H9 (cell line): ENCODE results near the gene ADORA3. TPM values are rescaled to one million over a fixed set of nuclear protein-coding genes. Genes with fewer than 3 reads are reported as not detected.

Source experiments
- DNase-seq: peaks from one replicate; pipeline ENCODE4 v3.0.0-alpha.2; 2017
- H2AFZ ChIP-seq: one replicate; pipeline ENCODE4 v1.6.1; 2013; ENCODE audit warnings: mild to moderate bottlenecking, low read length, control low read depth, moderate library complexity
- H2AK5ac ChIP-seq: 2 replicates; pipeline ENCODE4 v1.6.1; 2013; ENCODE audit warnings: low read length, control low read depth, mixed read lengths; ENCODE audit not compliant: insufficient read length
- H2BK120ac ChIP-seq: one replicate; pipeline ENCODE4 v1.6.1; 2013; ENCODE audit warnings: low read depth, mild to moderate bottlenecking, low read length, control low read depth, inconsistent platforms; ENCODE audit not compliant: poor library complexity, severe bottlenecking
- H2BK12ac ChIP-seq: 2 replicates; pipeline ENCODE4 v1.6.1; 2013; ENCODE audit warnings: low read length, control low read depth, mixed read lengths, low read depth; ENCODE audit not compliant: insufficient read length
- H2BK15ac ChIP-seq: 2 replicates; pipeline ENCODE4 v1.6.1; 2013; ENCODE audit warnings: low read depth, low read length, control low read depth
- H2BK20ac ChIP-seq: one replicate; pipeline ENCODE4 v1.6.1; 2013; ENCODE audit warnings: low read depth, mild to moderate bottlenecking, low read length, control low read depth, inconsistent platforms; ENCODE audit not compliant: poor library complexity, severe bottlenecking
- H2BK5ac ChIP-seq: 2 replicates; pipeline ENCODE4 v1.6.1; 2013; ENCODE audit warnings: low read length, control low read depth, mixed read lengths; ENCODE audit not compliant: insufficient read length
- H3K14ac ChIP-seq: 2 replicates; pipeline ENCODE4 v1.6.1; 2013; ENCODE audit warnings: low read length, control low read depth; ENCODE audit not compliant: insufficient read depth
- H3K18ac ChIP-seq: 2 replicates; pipeline ENCODE4 v1.6.1; 2013; ENCODE audit warnings: low read depth, mild to moderate bottlenecking, mixed read lengths, low read length, control low read depth; ENCODE audit not compliant: insufficient read length
- H3K23ac ChIP-seq: 2 replicates; pipeline ENCODE4 v1.6.1; 2013; ENCODE audit warnings: low read length, control low read depth, mixed read lengths, low read depth; ENCODE audit not compliant: insufficient read length
- H3K23me2 ChIP-seq: 2 replicates; pipeline ENCODE4 v1.6.1; 2013; ENCODE audit warnings: low read depth, mild to moderate bottlenecking, mixed read lengths, low read length, control low read depth; ENCODE audit not compliant: insufficient read length, poor library complexity, severe bottlenecking
- H3K27ac ChIP-seq: 2 replicates; pipeline ENCODE4 v1.5.1; 2013; ENCODE audit warnings: low read length, control low read depth, mixed read lengths, low read depth; ENCODE audit not compliant: insufficient read length
- H3K27me3 ChIP-seq: 2 replicates; pipeline ENCODE4 v1.6.1; 2013; ENCODE audit warnings: low read length, control low read depth, inconsistent platforms; ENCODE audit not compliant: insufficient read depth
- H3K4ac ChIP-seq: 2 replicates; pipeline ENCODE4 v1.6.1; 2013; ENCODE audit warnings: low read depth, mild to moderate bottlenecking, control low read depth, inconsistent platforms, low read length, moderate library complexity
- H3K4me1 ChIP-seq: 2 replicates; pipeline ENCODE4 v1.6.1; 2013; ENCODE audit warnings: low read length, control low read depth, inconsistent platforms; ENCODE audit not compliant: insufficient read depth
- H3K4me2 ChIP-seq: 2 replicates; pipeline ENCODE4 v1.6.1; 2013; ENCODE audit warnings: low read length, control low read depth, mixed read lengths; ENCODE audit not compliant: insufficient read length, insufficient read depth
- H3K56ac ChIP-seq: 2 replicates; pipeline ENCODE4 v1.6.1; 2013; ENCODE audit warnings: low read depth, mild to moderate bottlenecking, mixed read lengths, low read length, control low read depth; ENCODE audit not compliant: insufficient read length
- H3K79me1 ChIP-seq: 2 replicates; pipeline ENCODE4 v1.6.1; 2013; ENCODE audit warnings: low read depth, mild to moderate bottlenecking, moderate library complexity, low read length, control low read depth, inconsistent platforms; ENCODE audit not compliant: insufficient read depth, poor library complexity, severe bottlenecking
- H3K79me2 ChIP-seq: 2 replicates; pipeline ENCODE4 v1.6.1; 2013; ENCODE audit warnings: low read length, control low read depth, inconsistent platforms; ENCODE audit not compliant: insufficient read depth
- H3K9ac ChIP-seq: 2 replicates; pipeline ENCODE4 v1.6.1; 2013; ENCODE audit warnings: low read length, control low read depth, mixed read lengths; ENCODE audit not compliant: insufficient read length; ENCODE audit errors: extremely low read depth
- H3K9me3 ChIP-seq: one replicate; pipeline ENCODE4 v1.6.1; 2013; ENCODE audit warnings: low read depth, low read length, inconsistent platforms; ENCODE audit not compliant: control insufficient read depth
- H3T11ph ChIP-seq: one replicate; pipeline ENCODE4 v1.6.1; 2013; ENCODE audit warnings: mild to moderate bottlenecking, low read length, control low read depth, inconsistent platforms
- H4K20me1 ChIP-seq: one replicate; pipeline ENCODE4 v1.6.1; 2013; ENCODE audit not compliant: control insufficient read depth, insufficient read length, insufficient read depth
- H4K5ac ChIP-seq: 2 replicates; pipeline ENCODE4 v1.6.1; 2013; ENCODE audit warnings: low read depth, mild to moderate bottlenecking, mixed read lengths, low read length, control low read depth; ENCODE audit not compliant: insufficient read length
- H4K8ac ChIP-seq: replicated peaks from 2 replicates; pipeline ENCODE4 v1.6.1; 2013; ENCODE audit warnings: low read length, control low read depth, mixed read lengths, low read depth; ENCODE audit not compliant: insufficient read length
- H4K91ac ChIP-seq: 2 replicates; pipeline ENCODE4 v1.6.1; 2013; ENCODE audit warnings: low read depth, mild to moderate bottlenecking, moderate library complexity, mixed read lengths, low read length, control low read depth; ENCODE audit not compliant: insufficient read length
- H3K27ac Mint-ChIP-seq, 3 experiments: 2 replicates in 2 of 3; 3 replicates in 1 of 3; pipeline ENCODE4 v1.8.0; 2020 to 2021; ENCODE audit warnings: mixed read lengths in 3 of 3, mild to moderate bottlenecking in 1 of 3, moderate library complexity in 1 of 3
- H3K27me3 Mint-ChIP-seq: 2 replicates; pipeline ENCODE4 v1.8.0; 2021; ENCODE audit warnings: low read depth, mild to moderate bottlenecking, moderate library complexity, mixed read lengths
- H3K36me3 Mint-ChIP-seq, 3 experiments: 2 replicates in 2 of 3; 3 replicates in 1 of 3; pipeline ENCODE4 v1.8.0; 2020 to 2021; ENCODE audit warnings: low read depth in 3 of 3, mixed read lengths in 3 of 3; ENCODE audit not compliant: insufficient read depth in 1 of 3
- H3K4me1 Mint-ChIP-seq, 2 experiments: 2 replicates each; pipeline ENCODE4 v1.8.0; 2020; ENCODE audit warnings: mixed read lengths in 2 of 2
- H3K4me3 Mint-ChIP-seq, 2 experiments: 2 replicates in 1 of 2; 3 replicates in 1 of 2; pipeline ENCODE4 v1.8.0; 2020 to 2021; ENCODE audit warnings: mild to moderate bottlenecking in 2 of 2, mixed read lengths in 2 of 2, moderate library complexity in 1 of 2
- H3K9me3 Mint-ChIP-seq, 2 experiments: 2 replicates in 1 of 2; 3 replicates in 1 of 2; pipeline ENCODE4 v1.8.0; 2020; ENCODE audit warnings: mild to moderate bottlenecking in 2 of 2, mixed read lengths in 2 of 2, moderate library complexity in 1 of 2
- CTCF ChIP-seq: fragments of 200-600 bp; sonication (generic); conservative IDR thresholded peaks from 3 replicates; pipeline ENCODE4 v1.8.0; 2021; ENCODE audit warnings: antibody characterized with exemption, mild to moderate bottlenecking
- WGBS: extraction: QIAGEN DNeasy Blood & Tissue Kit; methylation state at CpG from one replicate; pipeline ENCODE4 v1.1.7; 2013; ENCODE audit warnings: missing lambda C conversion rate, low lambda C conversion rate, mixed read lengths; ENCODE audit not compliant: insufficient read length; ENCODE audit errors: extremely low coverage; 5-methylcytosine and 5-hydroxymethylcytosine counted together
- total RNA-seq: library from RNA; stranded (reverse); gene quantifications from 2 replicates; pipeline ENCODE4 v1.2.1, GENCODE V29; 2021

ADORA3 gene
- total RNA-seq, 1 experiment from 2014 or later: not detected

GRCh38 chr1:111491070-111491469 lies 12.4 kb downstream of the ADORA3 start:
- Histone ChIP-seq H2AFZ (no peak overlapping the region), H3K9ac (no peak overlapping the region), H3K4me2 (no peak overlapping the region), H2BK120ac (no peak overlapping the region), H3K27ac (no peak overlapping the region), H3K9me3 (no peaks in the 10 kb centered on the region), H4K5ac (no peak overlapping the region), H3K79me2 (no peaks in the 10 kb centered on the region), H2AK5ac (no peak overlapping the region), H3K23me2 (no peaks in the 10 kb centered on the region), H3K79me1 (no peaks in the 10 kb centered on the region), H4K8ac (no peak overlapping the region), H2BK12ac (no peak overlapping the region), H3K14ac (no peak overlapping the region), H2BK20ac (no peak overlapping the region), H3K23ac (no peak overlapping the region), H3K18ac (no peak overlapping the region), H4K20me1 (no peaks in the 10 kb centered on the region), H2BK15ac (no peak overlapping the region), H3T11ph (no peak overlapping the region), H3K27me3 (no peaks in the 10 kb centered on the region), H3K4me1 (no peaks in the 10 kb centered on the region), H3K56ac (no peak overlapping the region), H2BK5ac (no peak overlapping the region), H3K4ac (no peak overlapping the region), H4K91ac (no peak overlapping the region)
- H3K4me3 Mint-ChIP-seq: no peak overlapping the region
- no peak for TF ChIP-seq CTCF
- DNase-seq: no peak
- no CpG with 5 or more reads among the region's 7 CpGs for WGBS
- peaks cover 2 to 3% of the 10 kb centered on the region in 2 experiments; a peak in 3 of 5 replicates for H3K9me3 Mint-ChIP-seq
- H3K27me3 Mint-ChIP-seq: no peaks in the 10 kb centered on the region
- H3K36me3 Mint-ChIP-seq: no peaks in the 10 kb centered on the region
- peaks cover 6% of the 10 kb centered on the region in 2 experiments for H3K4me1 Mint-ChIP-seq
- no peak overlapping the region for H3K27ac Mint-ChIP-seq
